ENCODE results near the gene ABCD3.

ABCD3 gene

GRCh38 chr1:94496076-94496755, 78.0 kb downstream of the ABCD3 start:
- H3K27ac ChIP-seq = no peak overlapping the region
- in situ Hi-C loops (cut with HindIII; ENCODE audit: low pct_ligation_motif_present, low sequenced_read_pairs) = no loop called here
- TF ChIP-seq CTCF (IDR thresholded peaks at IDR 0.05; ENCODE audit: low read depth, low read length, missing control alignments) = no peak
- no peak for DNase-seq
- no peak overlapping the region for H3K4me3 ChIP-seq (ENCODE audit: low read depth, low read length)
- H3K27me3 ChIP-seq (replicated peaks) = no peaks in the 10 kb centered on the region
- peaks cover 4% of the 10 kb centered on the region for H3K36me3 ChIP-seq (replicated peaks)

- H3K4me3 ChIP-seq (ENCODE audit: low read depth, low read length) = no peak overlapping the region
- in situ Hi-C loops (cut with HindIII; ENCODE audit: low pct_ligation_motif_present, low sequenced_read_pairs) = no loop called here
- DNase-seq = no peak
- no peak overlapping the region for H3K27ac ChIP-seq
- no peak for TF ChIP-seq CTCF (IDR thresholded peaks at IDR 0.05; ENCODE audit: low read depth, low read length, missing control alignments)
- peaks cover 4% of the 10 kb centered on the region for H3K36me3 ChIP-seq (replicated peaks)
- H3K27me3 ChIP-seq (replicated peaks) = no peaks in the 10 kb centered on the region
These were observed 83.2 kb downstream of the ABCD3 start for GRCh38 chr1:94501426-94501825.

GRCh38 chr1:94501935-94502334, 83.7 kb downstream of the ABCD3 start:
- TF ChIP-seq CTCF (IDR thresholded peaks at IDR 0.05; ENCODE audit: low read depth, low read length, missing control alignments) = no peak
- Histone ChIP-seq H3K27me3 (replicated peaks) (no peaks in the 10 kb centered on the region), H3K36me3 (replicated peaks) (peaks cover 4% of the 10 kb centered on the region), H3K27ac (no peak overlapping the region), H3K4me3 (ENCODE audit: low read depth, low read length) (no peak overlapping the region)
- no peak for DNase-seq
- in situ Hi-C loops (cut with HindIII; ENCODE audit: low pct_ligation_motif_present, low sequenced_read_pairs) = no loop called here

- H3K27ac ChIP-seq = no peak overlapping the region
- in situ Hi-C loops (cut with HindIII; ENCODE audit: low pct_ligation_motif_present, low sequenced_read_pairs) = no loop called here
- H3K36me3 ChIP-seq (replicated peaks) = peaks cover 4% of the 10 kb centered on the region
- TF ChIP-seq CTCF (IDR thresholded peaks at IDR 0.05; ENCODE audit: low read depth, low read length, missing control alignments) = no peak
- no peak overlapping the region for H3K4me3 ChIP-seq (ENCODE audit: low read depth, low read length)
- DNase-seq = no peak
- no peaks in the 10 kb centered on the region for H3K27me3 ChIP-seq (replicated peaks)
These were observed 85.0 kb downstream of the ABCD3 start for GRCh38 chr1:94503153-94503552.

GRCh38 chr1:94504601-94505000, 86.4 kb downstream of the ABCD3 start:
- H3K4me3 ChIP-seq (ENCODE audit: low read depth, low read length) = no peak overlapping the region
- peaks cover under 1% of the 10 kb centered on the region for H3K36me3 ChIP-seq (replicated peaks)
- TF ChIP-seq CTCF (IDR thresholded peaks at IDR 0.05; ENCODE audit: low read depth, low read length, missing control alignments) = no peak
- in situ Hi-C loops (cut with HindIII; ENCODE audit: low pct_ligation_motif_present, low sequenced_read_pairs) = no loop called here
- H3K27ac ChIP-seq = no peak overlapping the region
- H3K27me3 ChIP-seq (replicated peaks) = no peaks in the 10 kb centered on the region
- no peak for DNase-seq

- no peak for TF ChIP-seq CTCF (IDR thresholded peaks at IDR 0.05; ENCODE audit: low read depth, low read length, missing control alignments)
- Histone ChIP-seq H3K36me3 (replicated peaks) (no peaks in the 10 kb centered on the region), H3K27ac (no peak overlapping the region), H3K27me3 (replicated peaks) (no peaks in the 10 kb centered on the region), H3K4me3 (ENCODE audit: low read depth, low read length) (no peak overlapping the region)
- in situ Hi-C loops (cut with HindIII; ENCODE audit: low pct_ligation_motif_present, low sequenced_read_pairs) = no loop called here
- no peak for DNase-seq
These were observed 94.6 kb downstream of the ABCD3 start for GRCh38 chr1:94512816-94513215.

Data from brain microvascular endothelial cell (primary cell).